Keratinocyte (primary cell): Measurements from ENCODE around the gene SRR.

Experiments
- CTCF ChIP-seq, 3 experiments: IDR thresholded peaks in 1 of 3; conservative IDR thresholded peaks in 1 of 3; optimal IDR thresholded peaks in 1 of 3; 2 replicates in 2 of 3; 3 replicates in 1 of 3; pipeline versions ENCODE3 to v1.5.1; 2011; ENCODE audit warnings: low read length in 3 of 3, mild to moderate bottlenecking in 3 of 3, moderate library complexity in 2 of 3, control low read depth in 1 of 3, inconsistent platforms in 1 of 3; ENCODE audit not compliant: insufficient read depth in 2 of 3; ENCODE audit errors: extremely low read depth in 1 of 3
- EZH2 ChIP-seq: IDR thresholded peaks from one replicate; pipeline ENCODE4 v1.6.1; 2012; ENCODE audit warnings: inconsistent platforms, mild to moderate bottlenecking, low read length, moderate library complexity

GRCh38 chr17:2361010-2361760 is 57.4 kb downstream of the SRR start:
- TF ChIP-seq CTCF (optimal IDR thresholded peaks at IDR 0.05 in 1 of 3, IDR thresholded peaks at IDR 0.05 in 1 of 3, conservative IDR thresholded peaks at IDR 0.05 in 1 of 3; ENCODE audit: extremely low read depth in 1 of 3, insufficient read depth in 2 of 3, low read length in 3 of 3) (no peak), EZH2 (no peak)
